G401 (cell line): ENCODE measurements around the gene AP4S1. TPM values are rescaled to one million over a fixed set of nuclear protein-coding genes. Genes with fewer than 3 reads are reported as not detected.
"Not testable (repeated sequence)": the region's sequence is repeated elsewhere in the genome, so short reads cannot be mapped to it uniquely, and the experiment has no call there.

Source experiments
- DNase-seq: peaks from one replicate; pipeline ENCODE4 v3.0.0-alpha.2; 2015; ENCODE audit warnings: low spot score
- in situ Hi-C: cut with HindIII; loops from 2 replicates; pipeline ENCODE4 v1.10.0; 2016; ENCODE audit warnings: low sequenced_read_pairs, mixed read lengths
- total RNA-seq: library from RNA; depleted of rRNA; stranded (reverse); fragments of >200 nt; shearing (Covaris generic); gene quantifications from 2 replicates; pipeline ENCODE4 v1.2.3, GENCODE V29; 2014

Gene AP4S1
- total RNA-seq, 1 experiment from 2014 or later: 12.6 TPM

- in situ Hi-C loops: no loop called here
Measured at GRCh38 chr14:31037709-31038221, 12.3 kb downstream of the AP4S1 start.

GRCh38 chr14:31038521-31039166 is 13.2 kb downstream of the AP4S1 start:
- in situ Hi-C loops: no loop called here
- DNase-seq: no peak

More at GRCh38 chr14:31037709-31038221, 12.3 kb downstream of the AP4S1 start:
- DNase-seq: no peak

- in situ Hi-C loops: no loop called here
- no peak for DNase-seq
Measured at GRCh38 chr14:31042300-31042699, 16.9 kb downstream of the AP4S1 start.

GRCh38 chr14:31042893-31043292 is 17.4 kb downstream of the AP4S1 start:
- DNase-seq, in situ Hi-C loops: not testable (repeated sequence)

- DNase-seq: no peak
- in situ Hi-C loops: no loop called here
Measured at GRCh38 chr14:31043379-31043778, 17.9 kb downstream of the AP4S1 start.

GRCh38 chr14:31045501-31046080 is 20.1 kb downstream of the AP4S1 start:
- no peak for DNase-seq
- in situ Hi-C loops: no loop called here

- in situ Hi-C loops: no loop called here
- no peak for DNase-seq
Measured at GRCh38 chr14:31047503-31047902, 22.1 kb downstream of the AP4S1 start.

- DNase-seq: no peak
- in situ Hi-C loops: no loop called here
Measured at GRCh38 chr14:31051023-31051422, 25.6 kb downstream of the AP4S1 start.

GRCh38 chr14:31051511-31051910 is 26.1 kb downstream of the AP4S1 start:
- DNase-seq: no peak
- in situ Hi-C loops: no loop called here

- peak; percentile 15 for DNase-seq
- in situ Hi-C loops: not testable (repeated sequence)
Measured at GRCh38 chr14:31052905-31053586, 27.6 kb downstream of the AP4S1 start.

GRCh38 chr14:31057035-31057434 is 31.6 kb downstream of the AP4S1 start:
- in situ Hi-C loops: no loop called here

GRCh38 chr14:31057701-31058364 is 32.4 kb downstream of the AP4S1 start:
- no peak for DNase-seq
- in situ Hi-C loops: no loop called here

More at GRCh38 chr14:31057035-31057434, 31.6 kb downstream of the AP4S1 start:
- no peak for DNase-seq

- no peak for DNase-seq
- in situ Hi-C loops: no loop called here
Measured at GRCh38 chr14:31059152-31059924, 33.9 kb downstream of the AP4S1 start.

GRCh38 chr14:31060253-31060875 is 34.9 kb downstream of the AP4S1 start:
- DNase-seq: no peak
- in situ Hi-C loops: no loop called here

GRCh38 chr14:31062908-31063307 is 37.5 kb downstream of the AP4S1 start:
- DNase-seq, in situ Hi-C loops: not testable (repeated sequence)

- in situ Hi-C loops: no loop called here
- DNase-seq: no peak
Measured at GRCh38 chr14:31068235-31068634, 42.8 kb downstream of the AP4S1 start.

GRCh38 chr14:31069343-31069742 is 43.9 kb downstream of the AP4S1 start:
- no peak for DNase-seq
- in situ Hi-C loops: no loop called here

- no peak for DNase-seq
- in situ Hi-C loops: no loop called here
Measured at GRCh38 chr14:31070431-31070830, 45.0 kb downstream of the AP4S1 start.

GRCh38 chr14:31071151-31071550 is 45.7 kb downstream of the AP4S1 start:
- in situ Hi-C loops: no loop called here
- no peak for DNase-seq
